AG04450 (cell line): ENCODE data around the gene DNAJB13. TPM values are rescaled to one million over a fixed set of nuclear protein-coding genes. Genes with fewer than 3 reads are reported as not detected.

ENCODE experiments used
- CTCF ChIA-PET: fragments of 300-600, 350-600 bp; formaldehyde crosslinking; extraction: SDS; loops from one replicate; lab custom pipeline; 2022; ENCODE audit warnings: antibody characterized with exemption, inconsistent platforms; lab: Charles Lee
- POLR2A ChIA-PET: fragments of 350-600 bp; formaldehyde crosslinking; extraction: SDS; loops from one replicate; lab custom pipeline; 2021; ENCODE audit warnings: antibody characterized with exemption, inconsistent platforms; lab: Yijun Ruan, JAX
- DNase-seq: peaks from one replicate; pipeline ENCODE4 v3.0.0-alpha.2; 2011; ENCODE audit warnings: low read depth, low spot score
- H3K27ac ChIP-seq: one replicate; pipeline ENCODE4 v1.5.1; 2012; ENCODE audit warnings: low read depth, low read length, control low read depth
- H3K27me3 ChIP-seq: one replicate; pipeline ENCODE4 v1.6.0; 2012; ENCODE audit warnings: low read length; ENCODE audit not compliant: control insufficient read depth, insufficient read depth
- H3K4me3 ChIP-seq: 2 replicates; pipeline ENCODE4 v1.5.1; 2011; ENCODE audit warnings: mild to moderate bottlenecking, low read depth, low read length, control low read depth
- H3K9me3 ChIP-seq: 2 replicates; pipeline ENCODE4 v1.5.1; 2012; ENCODE audit warnings: low read length; ENCODE audit not compliant: control insufficient read depth, insufficient read depth
- polyA plus RNA-seq: library from polyadenylated mRNA; depleted of rRNA; stranded (reverse); fragments of >200 nt; gene quantifications from 2 replicates; pipeline ENCODE4 v1.2.3, GENCODE V29; 2011
- TF ChIP-seq, protein P1 (sequence below): IDR thresholded peaks from 2 replicates; pipeline ENCODE4 v1.5.1; 2011; ENCODE audit warnings: low read depth, low read length, control low read depth, inconsistent platforms

DNAJB13 gene
- polyA plus RNA-seq, 1 experiment: 0.11 TPM

DNA sequence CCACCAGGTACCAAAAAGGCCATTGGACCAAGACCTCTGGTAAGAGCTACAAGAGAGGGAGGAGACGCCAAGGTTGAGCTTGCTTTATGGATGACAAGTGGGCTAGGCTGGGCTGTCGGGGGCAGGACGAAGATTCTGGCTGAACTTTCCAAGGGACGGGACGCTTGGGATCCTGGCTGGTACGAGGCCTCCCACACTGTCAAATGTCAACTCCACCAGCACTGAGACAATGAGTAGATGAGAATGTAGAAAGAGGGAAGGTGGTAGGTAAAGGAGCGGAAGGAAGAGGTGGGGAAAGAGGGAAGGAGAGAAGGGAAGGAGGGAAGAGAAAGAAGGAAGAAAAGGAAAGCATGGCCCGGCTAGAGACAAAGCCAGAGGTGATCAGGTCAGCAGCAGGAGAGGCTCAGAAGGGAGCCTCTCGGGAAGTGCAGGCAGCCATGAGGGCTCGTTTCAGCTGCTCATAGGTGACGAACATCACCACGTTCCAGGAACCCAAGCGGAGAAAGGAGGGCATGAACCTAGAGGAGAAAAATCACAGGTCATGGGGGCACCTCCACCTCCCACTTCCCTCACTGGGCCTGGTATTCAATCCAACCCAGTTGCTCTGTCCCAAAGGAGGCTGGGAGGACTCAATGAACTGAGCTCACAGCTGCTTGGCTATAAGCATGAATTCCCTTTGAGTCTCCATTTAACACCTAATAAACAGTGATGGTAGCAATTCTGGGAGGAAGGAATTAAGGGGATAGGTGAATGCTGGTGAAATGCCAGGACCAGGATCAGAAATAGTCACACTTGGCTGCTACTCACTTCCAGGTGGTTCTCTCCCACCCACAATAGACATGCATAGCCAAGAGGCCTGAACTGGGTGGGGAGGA, 24.0 kb downstream of the DNAJB13 start:
- TF ChIP-seq, protein P1, sequence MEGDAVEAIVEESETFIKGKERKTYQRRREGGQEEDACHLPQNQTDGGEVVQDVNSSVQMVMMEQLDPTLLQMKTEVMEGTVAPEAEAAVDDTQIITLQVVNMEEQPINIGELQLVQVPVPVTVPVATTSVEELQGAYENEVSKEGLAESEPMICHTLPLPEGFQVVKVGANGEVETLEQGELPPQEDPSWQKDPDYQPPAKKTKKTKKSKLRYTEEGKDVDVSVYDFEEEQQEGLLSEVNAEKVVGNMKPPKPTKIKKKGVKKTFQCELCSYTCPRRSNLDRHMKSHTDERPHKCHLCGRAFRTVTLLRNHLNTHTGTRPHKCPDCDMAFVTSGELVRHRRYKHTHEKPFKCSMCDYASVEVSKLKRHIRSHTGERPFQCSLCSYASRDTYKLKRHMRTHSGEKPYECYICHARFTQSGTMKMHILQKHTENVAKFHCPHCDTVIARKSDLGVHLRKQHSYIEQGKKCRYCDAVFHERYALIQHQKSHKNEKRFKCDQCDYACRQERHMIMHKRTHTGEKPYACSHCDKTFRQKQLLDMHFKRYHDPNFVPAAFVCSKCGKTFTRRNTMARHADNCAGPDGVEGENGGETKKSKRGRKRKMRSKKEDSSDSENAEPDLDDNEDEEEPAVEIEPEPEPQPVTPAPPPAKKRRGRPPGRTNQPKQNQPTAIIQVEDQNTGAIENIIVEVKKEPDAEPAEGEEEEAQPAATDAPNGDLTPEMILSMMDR: no peak
- H3K9me3 ChIP-seq: no peaks in the 10 kb centered on the region; the same call in 1 of the 2 replicates
- H3K27ac ChIP-seq: no peak overlapping the region
- DNase-seq: no peak
- CTCF ChIA-PET: interaction anchor here (1.2 kb wide), 1 partner anchor 11 kb away, joined by 4 read pairs; no protein-coding TSS in a partner anchor
- POLR2A ChIA-PET: no interaction called here
- no peak overlapping the region for H3K4me3 ChIP-seq
- H3K27me3 ChIP-seq: no peaks in the 10 kb centered on the region

DNA sequence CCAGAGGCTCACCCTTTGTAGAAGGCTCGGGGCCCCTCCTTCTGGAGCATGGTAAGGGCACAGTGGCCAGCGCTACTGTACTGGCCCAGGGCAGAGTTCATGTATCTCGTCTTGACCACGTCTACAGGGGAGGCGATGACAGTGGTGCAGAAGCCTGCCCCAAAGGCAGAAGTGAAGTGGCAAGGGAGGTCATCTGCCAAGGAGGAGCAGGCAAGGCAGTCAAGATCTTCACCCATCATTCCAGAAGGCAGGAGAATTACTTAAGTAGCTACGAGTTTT, 24.6 kb downstream of the DNAJB13 start:
- Histone ChIP-seq H3K27me3 (no peaks in the 10 kb centered on the region), H3K4me3 (no peak overlapping the region), H3K27ac (no peak overlapping the region), H3K9me3 (no peaks in the 10 kb centered on the region)
- TF ChIP-seq, protein P1: no peak
- DNase-seq: no peak
- ChIA-PET POLR2A (no interaction called here), CTCF (interaction anchor here (0.5 to 1.2 kb wide), 2 partner anchors 12 to 474 kb away, joined by 3 to 4 read pairs; no protein-coding TSS in a partner anchor)

DNA sequence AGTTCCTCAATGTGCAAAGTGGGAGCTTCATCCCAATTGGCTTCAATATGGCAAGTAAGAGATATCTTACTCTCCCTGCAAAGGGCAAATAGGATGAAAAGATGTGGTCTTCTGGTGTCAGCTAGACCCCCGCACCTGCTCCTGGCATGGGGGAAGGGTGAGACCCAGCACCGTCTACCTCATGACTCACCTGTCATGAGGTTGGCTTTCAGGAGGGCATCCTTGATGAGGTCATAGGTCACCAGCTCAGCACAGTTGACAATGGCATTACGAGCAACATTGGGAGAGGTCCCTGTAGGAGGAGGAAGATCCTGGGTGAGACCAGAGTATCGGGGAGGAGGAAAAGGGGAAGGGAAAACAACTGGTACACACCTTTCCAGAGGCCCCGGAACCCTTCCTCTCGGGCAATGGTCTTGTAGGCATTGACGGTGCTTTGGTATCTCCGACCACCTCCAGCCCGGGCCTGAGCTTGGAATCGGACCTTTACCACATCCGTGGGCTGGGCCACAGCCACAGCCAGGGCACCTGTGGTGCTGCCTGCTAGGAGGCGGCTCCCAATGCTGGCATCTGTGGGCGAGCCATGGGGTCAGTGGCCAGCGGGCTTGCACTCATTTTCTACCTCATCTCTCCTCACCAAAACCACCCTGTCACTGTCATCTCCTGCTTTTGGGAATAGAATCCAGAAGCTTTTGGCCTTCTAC, 25.8 kb downstream of the DNAJB13 start:
- CTCF ChIA-PET: no interaction called here
- TF ChIP-seq, protein P1: no peak
- POLR2A ChIA-PET: no interaction called here

DNA sequence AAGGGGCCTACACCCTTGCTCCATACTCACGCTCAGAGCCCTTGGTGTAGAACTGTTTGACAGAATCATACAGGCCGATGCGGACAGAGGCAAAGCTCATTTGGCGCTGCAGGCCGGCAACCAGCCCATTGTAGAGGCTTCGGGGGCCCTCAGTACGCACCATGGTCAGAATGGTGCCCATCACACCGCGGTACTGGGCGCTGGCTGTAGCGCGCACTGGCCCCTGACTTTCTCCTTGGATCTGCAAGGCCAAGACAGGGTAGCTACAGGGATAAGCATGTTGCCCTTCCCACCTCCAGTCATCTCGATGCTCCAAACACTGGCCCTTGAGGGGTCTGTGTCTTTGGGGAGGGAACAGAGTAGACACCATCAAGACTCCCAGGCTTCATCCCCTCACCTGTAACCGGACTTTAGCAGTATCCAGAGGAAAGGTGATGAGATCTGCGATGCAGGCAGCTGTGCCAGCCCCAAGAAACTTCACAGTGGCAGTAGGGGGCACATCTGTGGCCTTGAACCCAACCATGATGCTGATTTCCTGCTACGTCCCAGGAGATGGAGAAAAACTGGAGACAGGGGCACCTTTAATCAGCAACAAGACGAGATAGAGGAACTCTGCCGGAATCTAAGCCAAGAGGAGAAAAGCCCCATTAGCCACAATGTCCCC, 27.2 kb downstream of the DNAJB13 start:
- Histone ChIP-seq H3K27ac (no peak overlapping the region), H3K4me3 (no peak overlapping the region), H3K9me3 (no peaks in the 10 kb centered on the region), H3K27me3 (no peaks in the 10 kb centered on the region)
- no peak for DNase-seq
- ChIA-PET POLR2A (no interaction called here), CTCF (interaction anchor here (1.2 kb wide), 1 partner anchor 14 kb away, joined by 3 read pairs; no protein-coding TSS in a partner anchor)
- TF ChIP-seq, protein P1: no peak

More for the DNA sequence above, 25.8 kb downstream of the DNAJB13 start:
- no peaks in the 10 kb centered on the region for H3K27me3 ChIP-seq
- no peaks in the 10 kb centered on the region for H3K9me3 ChIP-seq
- H3K4me3 ChIP-seq: no peak overlapping the region
- DNase-seq: no peak
- H3K27ac ChIP-seq: no peak overlapping the region
